Upper lobe of left lung (tissue), 4 donors: ENCODE data around the gene XPR1.

ENCODE experiments used
- POLR2A ChIP-seq, 4 donors: fragments of 450-650 bp; IDR thresholded peaks; one replicate each; pipeline ENCODE4 v1.5.1; 2016 to 2017; ENCODE audit warnings: antibody characterized with exemption in 4 of 4, mild to moderate bottlenecking in 2 of 4
- TF ChIP-seq, protein P1 (sequence below), 6 experiments: fragments of 450-650 bp in 4 of 6; fragments of 200-600 bp in 2 of 6; sonication (generic) in 2 of 6; IDR thresholded peaks; one replicate each; pipeline ENCODE4 v1.5.1; 2016 to 2019; ENCODE audit warnings: antibody characterized with exemption in 6 of 6

- TF ChIP-seq POLR2A (IDR thresholded peaks at IDR 0.05): no peak
- TF ChIP-seq, protein P1, sequence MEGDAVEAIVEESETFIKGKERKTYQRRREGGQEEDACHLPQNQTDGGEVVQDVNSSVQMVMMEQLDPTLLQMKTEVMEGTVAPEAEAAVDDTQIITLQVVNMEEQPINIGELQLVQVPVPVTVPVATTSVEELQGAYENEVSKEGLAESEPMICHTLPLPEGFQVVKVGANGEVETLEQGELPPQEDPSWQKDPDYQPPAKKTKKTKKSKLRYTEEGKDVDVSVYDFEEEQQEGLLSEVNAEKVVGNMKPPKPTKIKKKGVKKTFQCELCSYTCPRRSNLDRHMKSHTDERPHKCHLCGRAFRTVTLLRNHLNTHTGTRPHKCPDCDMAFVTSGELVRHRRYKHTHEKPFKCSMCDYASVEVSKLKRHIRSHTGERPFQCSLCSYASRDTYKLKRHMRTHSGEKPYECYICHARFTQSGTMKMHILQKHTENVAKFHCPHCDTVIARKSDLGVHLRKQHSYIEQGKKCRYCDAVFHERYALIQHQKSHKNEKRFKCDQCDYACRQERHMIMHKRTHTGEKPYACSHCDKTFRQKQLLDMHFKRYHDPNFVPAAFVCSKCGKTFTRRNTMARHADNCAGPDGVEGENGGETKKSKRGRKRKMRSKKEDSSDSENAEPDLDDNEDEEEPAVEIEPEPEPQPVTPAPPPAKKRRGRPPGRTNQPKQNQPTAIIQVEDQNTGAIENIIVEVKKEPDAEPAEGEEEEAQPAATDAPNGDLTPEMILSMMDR (IDR thresholded peaks at IDR 0.05): no peak
Measured at GRCh38 chr1:180603850-180604226, 28.0 kb upstream of the XPR1 start.
